ENCODE results near the gene FGF8. TPM values are rescaled to one million over a fixed set of nuclear protein-coding genes. Genes with fewer than 3 reads are reported as not detected.

FGF8 gene
- total RNA-seq, 1 donor: not detected

DNA sequence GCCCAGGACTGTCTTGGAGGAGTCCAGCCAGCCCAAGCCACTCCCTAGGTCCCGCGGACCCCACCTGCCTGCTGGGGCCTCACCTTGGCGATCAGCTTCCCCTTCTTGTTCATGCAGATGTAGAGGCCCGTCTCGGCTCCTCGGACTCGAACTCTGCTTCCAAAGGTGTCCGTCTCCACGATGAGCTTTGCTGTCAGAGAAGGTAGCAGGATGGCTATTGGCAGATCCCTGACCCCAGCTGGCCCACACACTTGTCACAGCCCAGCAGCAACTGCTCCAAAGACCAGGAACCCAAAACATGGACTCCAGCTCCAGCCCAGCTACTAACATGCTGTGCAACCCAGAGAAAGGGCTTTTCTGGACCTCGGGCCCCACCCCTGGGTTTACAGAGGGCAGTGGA, 4.5 kb downstream of the FGF8 start:
- TF ChIP-seq CTCF (IDR thresholded peaks at IDR 0.05; ENCODE audit: extremely low read depth, low read depth, low read length): no peak
- no peak overlapping the region for H3K4me2 ChIP-seq (ENCODE audit: insufficient read depth, low read length)
- no peaks in the 10 kb centered on the region for H3K79me2 ChIP-seq (ENCODE audit: insufficient read depth, low read length)
- peaks cover 58% of the 10 kb centered on the region for H3K27me3 ChIP-seq (ENCODE audit: insufficient read depth, low read length)
- DNase-seq (ENCODE audit: insufficient read length, low spot score, missing footprints): no peak
- H3K4me3 ChIP-seq (ENCODE audit: insufficient read depth, low read length): no peak overlapping the region
- no peaks in the 10 kb centered on the region for H3K4me1 ChIP-seq (ENCODE audit: insufficient read depth, low read length)
- H3K27ac ChIP-seq (ENCODE audit: low read depth, low read length): no peak overlapping the region
- no peaks in the 10 kb centered on the region for H3K36me3 ChIP-seq (ENCODE audit: insufficient read depth, low read length)
- no peak overlapping the region for H2AFZ ChIP-seq (ENCODE audit: low read length)
- peaks cover 2% of the 10 kb centered on the region for H4K20me1 ChIP-seq (ENCODE audit: insufficient read depth, low read length)
- no peaks in the 10 kb centered on the region for H3K9me3 ChIP-seq (ENCODE audit: low read depth, low read length)

- Histone ChIP-seq H3K4me1 (ENCODE audit: insufficient read depth, low read length) (no peaks in the 10 kb centered on the region), H3K79me2 (ENCODE audit: insufficient read depth, low read length) (no peaks in the 10 kb centered on the region), H4K20me1 (ENCODE audit: insufficient read depth, low read length) (peaks cover 2% of the 10 kb centered on the region), H3K27ac (ENCODE audit: low read depth, low read length) (no peak overlapping the region), H3K27me3 (ENCODE audit: insufficient read depth, low read length) (peaks cover 62% of the 10 kb centered on the region), H3K36me3 (ENCODE audit: insufficient read depth, low read length) (no peaks in the 10 kb centered on the region), H3K9me3 (ENCODE audit: low read depth, low read length) (no peaks in the 10 kb centered on the region), H3K4me2 (ENCODE audit: insufficient read depth, low read length) (no peak overlapping the region), H3K4me3 (ENCODE audit: insufficient read depth, low read length) (no peak overlapping the region), H2AFZ (ENCODE audit: low read length) (no peak overlapping the region)
- peak; percentile 66 for DNase-seq (ENCODE audit: insufficient read length, low spot score, missing footprints)
- TF ChIP-seq CTCF (IDR thresholded peaks at IDR 0.05; ENCODE audit: extremely low read depth, low read depth, low read length): no peak
These were observed 5.3 kb downstream of the FGF8 start for GRCh38 chr10:101770331-101771215.

GRCh38 chr10:101769541-101770180, 6.3 kb downstream of the FGF8 start:
- no peak overlapping the region for H3K4me3 ChIP-seq (ENCODE audit: insufficient read depth, low read length)
- H4K20me1 ChIP-seq (ENCODE audit: insufficient read depth, low read length): no peaks in the 10 kb centered on the region
- H3K4me1 ChIP-seq (ENCODE audit: insufficient read depth, low read length): no peaks in the 10 kb centered on the region
- no peak for TF ChIP-seq CTCF (IDR thresholded peaks at IDR 0.05; ENCODE audit: extremely low read depth, low read depth, low read length)
- H3K36me3 ChIP-seq (ENCODE audit: insufficient read depth, low read length): no peaks in the 10 kb centered on the region
- no peaks in the 10 kb centered on the region for H3K79me2 ChIP-seq (ENCODE audit: insufficient read depth, low read length)
- H3K27ac ChIP-seq (ENCODE audit: low read depth, low read length): no peak overlapping the region
- no peaks in the 10 kb centered on the region for H3K9me3 ChIP-seq (ENCODE audit: low read depth, low read length)
- peaks cover 60% of the 10 kb centered on the region for H3K27me3 ChIP-seq (ENCODE audit: insufficient read depth, low read length)
- peak; percentile 75 for DNase-seq (ENCODE audit: insufficient read length, low spot score, missing footprints)
- no peak overlapping the region for H3K4me2 ChIP-seq (ENCODE audit: insufficient read depth, low read length)
- H2AFZ ChIP-seq (ENCODE audit: low read length): no peak overlapping the region

- Histone ChIP-seq H3K27me3 (ENCODE audit: insufficient read depth, low read length) (peaks cover 52% of the 10 kb centered on the region), H3K79me2 (ENCODE audit: insufficient read depth, low read length) (no peaks in the 10 kb centered on the region)
These were observed 7.1 kb downstream of the FGF8 start for GRCh38 chr10:101768791-101769170.

More at GRCh38 chr10:101768791-101769170, 7.1 kb downstream of the FGF8 start:
- no peaks in the 10 kb centered on the region for H3K9me3 ChIP-seq (ENCODE audit: low read depth, low read length)
- no peaks in the 10 kb centered on the region for H3K4me1 ChIP-seq (ENCODE audit: insufficient read depth, low read length)
- no peak overlapping the region for H3K4me2 ChIP-seq (ENCODE audit: insufficient read depth, low read length)
- no peak for TF ChIP-seq CTCF (IDR thresholded peaks at IDR 0.05; ENCODE audit: extremely low read depth, low read depth, low read length)
- DNase-seq (ENCODE audit: insufficient read length, low spot score, missing footprints): no peak
- H2AFZ ChIP-seq (ENCODE audit: low read length): no peak overlapping the region
- H3K27ac ChIP-seq (ENCODE audit: low read depth, low read length): no peak overlapping the region
- H3K4me3 ChIP-seq (ENCODE audit: insufficient read depth, low read length): no peak overlapping the region
- H4K20me1 ChIP-seq (ENCODE audit: insufficient read depth, low read length): no peaks in the 10 kb centered on the region
- H3K36me3 ChIP-seq (ENCODE audit: insufficient read depth, low read length): no peaks in the 10 kb centered on the region
